Loucy (cell line): ENCODE data around the gene RNF44.

Experiments
- H2AFZ ChIP-seq: fragments of 200-600 bp; sonication (generic); 2 replicates; pipeline ENCODE4 v1.6.0; 2016; ENCODE audit warnings: antibody characterized with exemption, mild to moderate bottlenecking, low read length, moderate library complexity
- H3F3A ChIP-seq: fragments of 200-600 bp; 2 replicates; pipeline ENCODE4 v1.6.0; 2016; ENCODE audit warnings: antibody characterized with exemption, low read depth, mild to moderate bottlenecking
- H3K27me3 ChIP-seq: fragments of 200-600 bp; sonication (generic); 2 replicates; pipeline ENCODE4 v1.6.1; 2014; ENCODE audit warnings: low read length, mild to moderate bottlenecking; ENCODE audit not compliant: insufficient read depth, poor library complexity, severe bottlenecking
- H3K36me3 ChIP-seq: fragments of 200-600 bp; sonication (generic); 2 replicates; pipeline ENCODE4 v1.6.1; 2016; ENCODE audit warnings: low read length; ENCODE audit not compliant: insufficient read depth
- H3K4me1 ChIP-seq: fragments of 200-600 bp; sonication (generic); 2 replicates; pipeline ENCODE4 v1.5.1; 2014; ENCODE audit warnings: low read length, mild to moderate bottlenecking; ENCODE audit not compliant: insufficient read depth, poor library complexity, severe bottlenecking
- H3K4me2 ChIP-seq: fragments of 200-600 bp; sonication (generic); 2 replicates; pipeline ENCODE4 v1.6.0; 2014; ENCODE audit warnings: antibody characterized with exemption, low read length, low read depth, mild to moderate bottlenecking; ENCODE audit not compliant: poor library complexity, severe bottlenecking
- H3K4me3 ChIP-seq: fragments of 200-600 bp; sonication (generic); 2 replicates; pipeline ENCODE4 v1.5.1; 2014; ENCODE audit warnings: low read length, mild to moderate bottlenecking, mixed read lengths; ENCODE audit not compliant: poor library complexity, severe bottlenecking
- H3K79me2 ChIP-seq: fragments of 200-600 bp; sonication (generic); 2 replicates; pipeline ENCODE4 v1.6.1; 2014; ENCODE audit warnings: low read length; ENCODE audit not compliant: insufficient read depth
- H3K9ac ChIP-seq: fragments of 200-600 bp; sonication (generic); 2 replicates; pipeline ENCODE4 v1.6.0; 2014; ENCODE audit warnings: mild to moderate bottlenecking, low read depth, low read length, moderate library complexity; ENCODE audit not compliant: poor library complexity, severe bottlenecking
- H3K9me2 ChIP-seq: fragments of 200-600 bp; sonication (generic); replicated peaks from 2 replicates; pipeline ENCODE4 v1.6.1; 2016; ENCODE audit warnings: low read depth, low read length, mixed read lengths
- H3K9me3 ChIP-seq: fragments of 200-600 bp; sonication (generic); 2 replicates; pipeline ENCODE4 v1.6.1; 2014; ENCODE audit warnings: mild to moderate bottlenecking, antibody characterized with exemption, low read length, low read depth; ENCODE audit not compliant: insufficient read depth
- H4K20me1 ChIP-seq: fragments of 200-600 bp; sonication (generic); 2 replicates; pipeline ENCODE4 v1.6.0; 2014; ENCODE audit warnings: antibody characterized with exemption, low read length, mild to moderate bottlenecking; ENCODE audit not compliant: insufficient read depth, poor library complexity, severe bottlenecking
- CTCF ChIP-seq: fragments of 200-600 bp; sonication (generic); conservative IDR thresholded peaks from 2 replicates; pipeline ENCODE4 v1.5.1; 2014; ENCODE audit warnings: mild to moderate bottlenecking, antibody characterized with exemption, low read length
- EZH2phosphoT487 ChIP-seq: fragments of 200-600 bp; IDR thresholded peaks from 2 replicates; pipeline ENCODE4 v1.6.1; 2018; ENCODE audit warnings: antibody characterized with exemption, mild to moderate bottlenecking, moderate library complexity, borderline replicate concordance

RNF44 gene

GRCh38 chr5:176524138-176524537 lies 13.1 kb downstream of the RNF44 start:
- no peaks in the 10 kb centered on the region for H3K9me3 ChIP-seq
- H3K9me2 ChIP-seq: no peaks in the 10 kb centered on the region
- H3K79me2 ChIP-seq: peaks cover 6% of the 10 kb centered on the region; the same call in 1 of the 2 replicates
- H3K4me2 ChIP-seq: no peak overlapping the region
- H3F3A ChIP-seq: no peaks in the 10 kb centered on the region
- no peak for TF ChIP-seq EZH2phosphoT487
- no peak for TF ChIP-seq CTCF
- no peaks in the 10 kb centered on the region for H3K27me3 ChIP-seq
- H2AFZ ChIP-seq: no peak overlapping the region
- peaks cover 13% of the 10 kb centered on the region; the same call in 1 of the 2 replicates for H3K36me3 ChIP-seq
- H4K20me1 ChIP-seq: peaks cover 14% of the 10 kb centered on the region
- no peak overlapping the region for H3K4me3 ChIP-seq
- H3K9ac ChIP-seq: no peak overlapping the region
- H3K4me1 ChIP-seq: peaks cover 2% of the 10 kb centered on the region

GRCh38 chr5:176521699-176522263 lies 15.4 kb downstream of the RNF44 start:
- H3K9ac ChIP-seq: no peak overlapping the region
- H3K4me3 ChIP-seq: no peak overlapping the region
- H3K79me2 ChIP-seq: no peaks in the 10 kb centered on the region
- no peaks in the 10 kb centered on the region for H3K9me2 ChIP-seq
- H3K4me2 ChIP-seq: no peak overlapping the region
- H3F3A ChIP-seq: no peaks in the 10 kb centered on the region
- H3K9me3 ChIP-seq: no peaks in the 10 kb centered on the region
- no peaks in the 10 kb centered on the region for H3K36me3 ChIP-seq
- no peak for TF ChIP-seq CTCF
- no peak for TF ChIP-seq EZH2phosphoT487
- no peaks in the 10 kb centered on the region for H4K20me1 ChIP-seq
- H3K27me3 ChIP-seq: no peaks in the 10 kb centered on the region
- no peaks in the 10 kb centered on the region for H3K4me1 ChIP-seq
- no peak overlapping the region for H2AFZ ChIP-seq

GRCh38 chr5:176521286-176521685 lies 15.9 kb downstream of the RNF44 start:
- H2AFZ ChIP-seq: no peak overlapping the region

More at GRCh38 chr5:176521286-176521685, 15.9 kb downstream of the RNF44 start:
- Histone ChIP-seq H3K9ac (no peak overlapping the region), H3K4me1 (no peaks in the 10 kb centered on the region), H3K79me2 (no peaks in the 10 kb centered on the region), H3K4me3 (no peak overlapping the region), H3K9me2 (no peaks in the 10 kb centered on the region), H3F3A (no peaks in the 10 kb centered on the region), H3K36me3 (no peaks in the 10 kb centered on the region), H3K27me3 (no peaks in the 10 kb centered on the region), H4K20me1 (no peaks in the 10 kb centered on the region), H3K9me3 (no peaks in the 10 kb centered on the region), H3K4me2 (no peak overlapping the region)
- TF ChIP-seq CTCF (no peak), EZH2phosphoT487 (no peak)
